ENCODE measurements around the gene EARS2.

- TF ChIP-seq CTCF (conservative IDR thresholded peaks at IDR 0.05; ENCODE audit: low read depth, low read length): no peak
- TF ChIP-seq POLR2A (IDR thresholded peaks at IDR 0.05; ENCODE audit: low read depth, low read length): no peak
- TF ChIP-seq ELK1 (IDR thresholded peaks at IDR 0.05; ENCODE audit: borderline replicate concordance, low read depth, low read length): no peak
- TF ChIP-seq FOS (IDR thresholded peaks at IDR 0.05; ENCODE audit: low read depth, low read length): no peak
- no peak for TF ChIP-seq MAZ (IDR thresholded peaks at IDR 0.05; ENCODE audit: borderline replicate concordance, low read depth, low read length)
These were observed 51.9 kb downstream of the EARS2 start for GRCh38 chr16:23505180-23505665.
